GM12878 (cell line): ENCODE measurements around the gene CLIP3. TPM values are rescaled to one million over a fixed set of nuclear protein-coding genes. Genes with fewer than 3 reads are reported as not detected.

Experiments
- ATAC-seq: fragments of 200-7000 bp; cut with Tn5 transposase; 3 replicates; pipeline ENCODE4 v1.9.1; 2020; ENCODE audit warnings: mild to moderate bottlenecking, moderate library complexity
- BruUV-seq: library from RNA; stranded (reverse); fragments of 400-500 nt; replicated peaks from 2 replicates; lab custom pipeline; 2021; lab: Mats Ljungman, UMichigan
- CTCF ChIA-PET: fragments of 300-600 bp; sonication (Branson Sonifier 250); formaldehyde crosslinking; extraction: SDS; loops from one replicate; lab custom pipeline; 2021; ENCODE audit warnings: inconsistent platforms; lab: Yijun Ruan, JAX
- POLR2A ChIA-PET: fragments of 350-600 bp; formaldehyde crosslinking; extraction: SDS; loops from one replicate; lab custom pipeline; 2021; ENCODE audit warnings: inconsistent platforms; lab: Charles Lee
- RAD21 ChIA-PET: fragments of 300-600 bp; sonication (Branson Sonifier 250); formaldehyde crosslinking; loops from one replicate; lab custom pipeline; 2023; ENCODE audit warnings: antibody characterized with exemption; ENCODE audit not compliant: unreplicated experiment; lab: Charles Lee
- SMC1A ChIA-PET: fragments of 300-600 bp; sonication (Branson Sonifier 250); formaldehyde crosslinking; loops from one replicate; lab custom pipeline; 2023; ENCODE audit not compliant: unreplicated experiment, uncharacterized antibody; lab: Charles Lee
- DNase-seq: peaks from one replicate; pipeline ENCODE4 v3.0.0-alpha.2; 2011; ENCODE audit warnings: low read depth, low spot score
- FAIRE-seq: peaks from 3 replicates; lab custom pipeline; 2011; peaks lifted over from hg19 to GRCh38; lab: Jason Lieb, UNC
- H2AFZ ChIP-seq: 2 replicates; pipeline ENCODE4 v1.6.0; 2011; ENCODE audit warnings: low read depth, low read length, control low read depth; ENCODE audit not compliant: control insufficient read depth
- H3K27ac ChIP-seq: 2 replicates; pipeline ENCODE4 v1.5.1; 2011; ENCODE audit warnings: control low read depth; ENCODE audit not compliant: control insufficient read depth, insufficient read depth
- H3K27me3 ChIP-seq, 2 experiments: replicated peaks in 1 of 2; 2 replicates each; pipeline versions ENCODE4 v1.6.0 to v1.6.1; 2011; ENCODE audit warnings: low read length in 1 of 2; ENCODE audit not compliant: control insufficient read depth in 2 of 2, insufficient read depth in 2 of 2
- H3K36me3 ChIP-seq, 2 experiments: 2 replicates each; pipeline ENCODE4 v1.5.1; 2011; ENCODE audit warnings: low read length in 1 of 2; ENCODE audit not compliant: control insufficient read depth in 2 of 2, insufficient read depth in 2 of 2
- H3K4me1 ChIP-seq: 2 replicates; pipeline ENCODE4 v1.6.1; 2011; ENCODE audit warnings: mild to moderate bottlenecking, low read length, moderate library complexity, mixed read lengths; ENCODE audit not compliant: control insufficient read depth, insufficient read depth
- H3K4me2 ChIP-seq: 2 replicates; pipeline ENCODE4 v1.6.0; 2011; ENCODE audit warnings: control low read depth; ENCODE audit not compliant: control insufficient read depth, insufficient read depth
- H3K4me3 ChIP-seq: fragments of 200-600 bp; sonication (generic); 2 replicates; pipeline ENCODE4 v1.5.1; 2016
- H3K79me2 ChIP-seq: 2 replicates; pipeline ENCODE4 v1.6.0; 2011; ENCODE audit warnings: low read length; ENCODE audit not compliant: control insufficient read depth, insufficient read depth
- H3K9ac ChIP-seq: 2 replicates; pipeline ENCODE4 v1.8.0; 2011; ENCODE audit warnings: low read length, control low read depth, mixed read lengths; ENCODE audit not compliant: control insufficient read depth, insufficient read depth
- H3K9me3 ChIP-seq: replicated peaks from 3 replicates; pipeline ENCODE4 v1.5.1; 2011; ENCODE audit warnings: mild to moderate bottlenecking, low read length; ENCODE audit not compliant: control insufficient read depth, insufficient read depth
- H4K20me1 ChIP-seq: 2 replicates; pipeline ENCODE4 v1.6.0; 2011; ENCODE audit not compliant: control insufficient read depth, insufficient read depth
- ATF3 ChIP-seq: IDR thresholded peaks from 2 replicates; pipeline ENCODE4 v1.6.1; 2011; ENCODE audit warnings: low read depth, mild to moderate bottlenecking, low read length, moderate library complexity, borderline replicate concordance; ENCODE audit errors: extremely low read depth
- ATF7 ChIP-seq: fragments of 450-650 bp; IDR thresholded peaks from 2 replicates; pipeline ENCODE4 v1.6.1; 2016; ENCODE audit warnings: low read depth, mild to moderate bottlenecking
- BRCA1 ChIP-seq: IDR thresholded peaks from 2 replicates; pipeline ENCODE4 v1.6.1; 2011; ENCODE audit warnings: low read depth, low read length, improper control_type of control experiment
- ESRRA ChIP-seq: IDR thresholded peaks from 2 replicates; pipeline ENCODE4 v1.6.1; 2012; ENCODE audit warnings: mild to moderate bottlenecking, low read length, improper control_type of control experiment
- FOXM1 ChIP-seq: IDR thresholded peaks from 2 replicates; pipeline ENCODE4 v1.6.1; 2012; ENCODE audit warnings: low read depth, mild to moderate bottlenecking, inconsistent platforms, low read length, moderate library complexity
- MYB ChIP-seq: fragments of 150-350 bp; IDR thresholded peaks from 2 replicates; pipeline ENCODE4 v1.6.1; 2014; ENCODE audit warnings: mild to moderate bottlenecking, low read depth, low read length, borderline replicate concordance
- NRF1 ChIP-seq: conservative IDR thresholded peaks from 2 replicates; pipeline ENCODE4 v1.6.1; 2011; ENCODE audit warnings: mild to moderate bottlenecking, low read depth, low read length, improper control_type of control experiment
- RELA ChIP-seq: fragments of 450-650 bp; IDR thresholded peaks from 2 replicates; pipeline ENCODE4 v1.8.0; 2014; ENCODE audit warnings: borderline replicate concordance; ENCODE audit not compliant: partially characterized antibody
- RELB ChIP-seq: fragments of 450-650 bp; IDR thresholded peaks from 2 replicates; pipeline ENCODE4 v1.6.1; 2017; ENCODE audit warnings: low read depth, mild to moderate bottlenecking, moderate library complexity
- STAT3 ChIP-seq: IDR thresholded peaks from 2 replicates; pipeline ENCODE4 v1.6.1; 2011; ENCODE audit warnings: low read depth, low read length, improper control_type of control experiment
- ZBTB33 ChIP-seq: fragments of 450-650 bp; IDR thresholded peaks from 2 replicates; pipeline ENCODE4 v1.6.1; 2017; ENCODE audit warnings: mild to moderate bottlenecking
- WGBS: methylation state at CpG from one replicate; pipeline ENCODE4 v1.1.6; 2016; ENCODE audit warnings: low lambda C conversion rate; ENCODE audit not compliant: insufficient replicate concordance, insufficient coverage; ENCODE audit errors: missing lambda C conversion rate; 5-methylcytosine and 5-hydroxymethylcytosine counted together
- in situ Hi-C: fragments of 300-500 bp; cut with MboI; formaldehyde crosslinking; loops from 9 replicates; pipeline ENCODE4 v1.14.3; 2018; ENCODE audit warnings: mixed read lengths
- intact Hi-C: fragments of 100-400 bp; cut with micrococcal nuclease; formaldehyde crosslinking; loops from one replicate; pipeline ENCODE4 v1.14.2; 2022; ENCODE audit not compliant: unreplicated experiment
- polyA plus RNA-seq, 11 experiments: library from polyadenylated mRNA; depleted of rRNA in 4 of 11; unstranded in 6 of 11; stranded (reverse) in 5 of 11; fragments of >200 nt; fragmentation: Nextera tagmentation in 4 of 11; fragmentation: Illumina TruSeq in 1 of 11; extraction: Ambion mirVana in 4 of 11; extraction: Trizol in 1 of 11; gene quantifications; 1 replicate in 1 of 11; 2 replicates in 10 of 11; pipeline versions ENCODE4 v1.2.1 to v1.2.3, GENCODE V29; 2011 to 2016; ENCODE audit warnings: inconsistent platforms in 2 of 11, missing spikeins in 2 of 11, low read depth in 1 of 11
- total RNA-seq, 4 experiments: library from RNA; depleted of rRNA in 3 of 4; stranded (reverse); fragments of >200 nt in 3 of 4; fragmentation: Illumina TruSeq in 1 of 4; extraction: Trizol in 1 of 4; gene quantifications; 2 replicates each; pipeline versions ENCODE4 v1.2.1 to v1.2.3, GENCODE V29; 2013 to 2021

CLIP3 gene
- total and polyA plus RNA-seq, 10 of the 15 experiments (the other 5 are each of a cell fraction or from before 2014, with no cell fraction given): 0.09 to 2.7 (median 0.45) TPM; not detected in 1

- H3K9ac ChIP-seq: no peak overlapping the region
- H3K27me3 ChIP-seq: no peaks in the 10 kb centered on the region
- H3K79me2 ChIP-seq: no peaks in the 10 kb centered on the region
- 93% methylated on average over 11 of the region's 11 CpGs for WGBS
- H3K36me3 ChIP-seq: peaks cover 8 to 34% of the 10 kb centered on the region in 2 experiments; a peak in 3 of 4 replicates
- no peak for ATAC-seq
- H3K4me3 ChIP-seq: no peak overlapping the region
- CTCF ChIA-PET: no interaction called here
- RAD21 ChIA-PET: no interaction called here
- POLR2A ChIA-PET: no interaction called here
- in situ Hi-C loops: no loop called here
- H3K9me3 ChIP-seq: no peaks in the 10 kb centered on the region
- no peak for TF ChIP-seq RELB
- no peak for FAIRE-seq
- no peak overlapping the region for H3K4me2 ChIP-seq
- no peak for DNase-seq
- no TSS peak for BruUV-seq
- SMC1A ChIA-PET: no interaction called here
- no peaks in the 10 kb centered on the region for H4K20me1 ChIP-seq
- no peak overlapping the region for H3K27ac ChIP-seq
- H3K4me1 ChIP-seq: no peaks in the 10 kb centered on the region
- H2AFZ ChIP-seq: no peak overlapping the region
- intact Hi-C loops: no loop called here
Measured at GRCh38 chr19:36067681-36068080, 35.0 kb upstream of the CLIP3 start.

DNA sequence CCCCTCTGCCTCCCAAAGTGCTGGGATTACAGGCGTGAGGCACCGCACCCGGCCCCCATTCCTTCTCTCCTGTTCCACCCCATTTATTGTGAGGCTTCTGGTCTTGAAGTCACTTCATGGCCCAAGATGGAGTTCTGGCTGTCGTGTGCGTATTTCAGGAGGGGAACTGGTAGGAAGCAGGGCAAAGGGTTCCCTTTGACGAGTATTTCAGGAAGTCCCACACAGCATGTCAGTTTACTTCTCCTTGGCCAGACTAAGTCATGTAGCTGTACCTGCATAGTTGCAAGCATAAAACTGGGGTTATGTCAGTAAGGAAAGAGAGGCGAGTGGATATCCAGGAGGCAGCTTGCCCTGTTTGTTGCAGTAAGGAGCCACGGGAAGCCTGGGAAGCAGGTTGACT lies 32.2 kb upstream of the CLIP3 start:
- DNase-seq (no peak), ATAC-seq (no peak), FAIRE-seq (no peak)
- CTCF ChIA-PET: no interaction called here
- intact Hi-C loops: no loop called here
- POLR2A ChIA-PET: no interaction called here
- no peaks in the 10 kb centered on the region for H3K9me3 ChIP-seq
- 93% methylated on average over 8 of the region's 8 CpGs for WGBS
- BruUV-seq: no TSS peak
- peaks cover 8 to 25% of the 10 kb centered on the region in 2 experiments for H3K36me3 ChIP-seq
- in situ Hi-C loops: no loop called here
- H4K20me1 ChIP-seq: no peaks in the 10 kb centered on the region
- no peaks in the 10 kb centered on the region; the same call in 1 of the 2 replicates for H3K4me1 ChIP-seq
- H3K4me2 ChIP-seq: no peak overlapping the region
- H2AFZ ChIP-seq: no peak overlapping the region
- H3K27ac ChIP-seq: no peak overlapping the region
- H3K79me2 ChIP-seq: no peaks in the 10 kb centered on the region
- SMC1A ChIA-PET: no interaction called here
- H3K4me3 ChIP-seq: no peak overlapping the region
- no peak overlapping the region for H3K9ac ChIP-seq
- RAD21 ChIA-PET: no interaction called here
- H3K27me3 ChIP-seq: no peaks in the 10 kb centered on the region
- TF ChIP-seq MYB: no peak
- TF ChIP-seq NRF1: no peak
- TF ChIP-seq BRCA1: no peak
- TF ChIP-seq FOXM1: no peak
- no peak for TF ChIP-seq RELA
- TF ChIP-seq ATF7: no peak
- TF ChIP-seq ZBTB33: no peak
- TF ChIP-seq ESRRA: no peak
- TF ChIP-seq ATF3: no peak
- no peak for TF ChIP-seq STAT3
